OCI-LY3 (cell line): Measurements from ENCODE around the gene LPP.

ENCODE experiments used
- H2AFZ ChIP-seq: fragments of 200-600, 300-600 bp; shearing (Covaris generic); 2 replicates; pipeline ENCODE4 v1.6.0; 2014; ENCODE audit warnings: antibody characterized with exemption, low read depth, low read length
- H3K27ac ChIP-seq: fragments of 200-600, 300-600 bp; sonication (generic); 2 replicates; pipeline ENCODE4 v1.5.1; 2014; ENCODE audit warnings: mild to moderate bottlenecking, low read length, moderate library complexity, mixed read lengths
- H3K27me3 ChIP-seq: fragments of 200-600, 300-600 bp; sonication (generic); 2 replicates; pipeline ENCODE4 v1.6.1; 2014; ENCODE audit warnings: low read depth, low read length, mixed read lengths
- H3K36me3 ChIP-seq: fragments of 200-600, 300-600 bp; sonication (generic); replicated peaks from 2 replicates; pipeline ENCODE3; 2014; ENCODE audit warnings: low read depth, low read length, mixed read lengths
- H3K4me1 ChIP-seq: fragments of 300-600, 200-600 bp; sonication (generic); 2 replicates; pipeline ENCODE4 v1.6.1; 2014; ENCODE audit warnings: low read length, mixed read lengths
- H3K4me2 ChIP-seq: fragments of 200-600, 300-600 bp; sonication (generic); 2 replicates; pipeline ENCODE4 v1.6.1; 2014; ENCODE audit warnings: low read length, mixed read lengths
- H3K4me3 ChIP-seq: fragments of 300-600, 200-600 bp; sonication (generic); 2 replicates; pipeline ENCODE4 v1.5.1; 2014; ENCODE audit warnings: antibody characterized with exemption, mild to moderate bottlenecking, low read length, moderate library complexity
- H3K79me2 ChIP-seq: fragments of 300-600, 200-600 bp; shearing (Covaris generic); 2 replicates; pipeline ENCODE4 v1.6.1; 2014; ENCODE audit warnings: mild to moderate bottlenecking, low read length, mixed read lengths
- H3K9ac ChIP-seq: fragments of 300-600, 200-600 bp; shearing (Covaris generic); 2 replicates; pipeline ENCODE4 v1.6.0; 2014; ENCODE audit warnings: mild to moderate bottlenecking, low read length, moderate library complexity
- H3K9me3 ChIP-seq: fragments of 200-600, 300-600 bp; shearing (Covaris generic); 2 replicates; pipeline ENCODE4 v1.6.1; 2014; ENCODE audit warnings: low read length, mixed read lengths; ENCODE audit not compliant: insufficient read depth
- H4K20me1 ChIP-seq: fragments of 200-600, 300-600 bp; sonication (generic); 2 replicates; pipeline ENCODE4 v1.6.1; 2016; ENCODE audit warnings: low read length, mixed read lengths; ENCODE audit not compliant: insufficient read depth
- CTCF ChIP-seq: fragments of 200-600, 300-600 bp; sonication (generic); IDR thresholded peaks from 2 replicates; pipeline ENCODE4 v1.5.1; 2014; ENCODE audit warnings: antibody characterized with exemption, low read length, low read depth
- EZH2phosphoT487 ChIP-seq: fragments of 200-600 bp; shearing (Covaris generic); IDR thresholded peaks from 2 replicates; pipeline ENCODE4 v1.6.1; 2018; ENCODE audit warnings: antibody characterized with exemption, mixed run types, low read depth

Gene LPP

DNA sequence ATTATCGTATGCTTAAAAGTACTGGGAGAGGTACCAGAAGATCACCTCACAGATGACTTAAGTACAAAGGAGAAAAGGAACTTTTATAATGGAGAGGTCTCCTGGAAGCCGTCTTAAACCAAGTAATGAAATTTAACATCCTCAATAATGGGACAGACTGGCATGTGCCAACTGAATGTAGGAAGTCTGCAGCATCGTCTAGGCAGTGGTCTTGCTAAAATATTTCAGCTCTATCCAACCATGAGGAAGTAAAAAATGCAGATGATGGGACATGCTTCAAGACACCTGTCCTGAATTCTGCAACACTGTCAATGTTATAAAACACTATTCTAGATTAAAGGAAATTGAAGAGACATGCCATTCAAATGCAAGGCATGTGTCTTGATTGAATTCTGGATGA, 559.0 kb downstream of the LPP start:
- Histone ChIP-seq H3K9me3 (no peaks in the 10 kb centered on the region), H3K27me3 (no peaks in the 10 kb centered on the region), H4K20me1 (no peaks in the 10 kb centered on the region), H2AFZ (no peak overlapping the region), H3K79me2 (no peaks in the 10 kb centered on the region), H3K4me2 (no peak overlapping the region), H3K27ac (no peak overlapping the region), H3K4me1 (peaks cover 17% of the 10 kb centered on the region), H3K9ac (no peak overlapping the region), H3K4me3 (no peak overlapping the region), H3K36me3 (no peaks in the 10 kb centered on the region)
- TF ChIP-seq EZH2phosphoT487 (no peak), CTCF (no peak)

- Histone ChIP-seq H3K9me3 (no peaks in the 10 kb centered on the region), H3K27ac (no peak overlapping the region), H3K79me2 (no peaks in the 10 kb centered on the region), H3K4me1 (peaks cover 33% of the 10 kb centered on the region), H3K4me3 (no peak overlapping the region), H3K4me2 (no peak overlapping the region), H2AFZ (no peak overlapping the region), H3K36me3 (no peaks in the 10 kb centered on the region), H3K27me3 (no peaks in the 10 kb centered on the region), H4K20me1 (no peaks in the 10 kb centered on the region), H3K9ac (no peak overlapping the region)
- TF ChIP-seq EZH2phosphoT487 (no peak), CTCF (no peak)
Measured at GRCh38 chr3:188719545-188719944, 565.6 kb downstream of the LPP start.

- H3K4me1 ChIP-seq = peaks cover 35% of the 10 kb centered on the region
- H3K36me3 ChIP-seq = no peaks in the 10 kb centered on the region
- H2AFZ ChIP-seq = no peak overlapping the region
- H3K9ac ChIP-seq = no peak overlapping the region
- H3K27me3 ChIP-seq = no peaks in the 10 kb centered on the region
- no peak overlapping the region for H3K27ac ChIP-seq
- TF ChIP-seq CTCF (no peak), EZH2phosphoT487 (no peak)
- H4K20me1 ChIP-seq = no peaks in the 10 kb centered on the region
- H3K79me2 ChIP-seq = no peaks in the 10 kb centered on the region
- H3K4me3 ChIP-seq = no peak overlapping the region
- no peak overlapping the region for H3K4me2 ChIP-seq
- no peaks in the 10 kb centered on the region for H3K9me3 ChIP-seq
Measured at GRCh38 chr3:188720215-188720614, 566.3 kb downstream of the LPP start.

DNA sequence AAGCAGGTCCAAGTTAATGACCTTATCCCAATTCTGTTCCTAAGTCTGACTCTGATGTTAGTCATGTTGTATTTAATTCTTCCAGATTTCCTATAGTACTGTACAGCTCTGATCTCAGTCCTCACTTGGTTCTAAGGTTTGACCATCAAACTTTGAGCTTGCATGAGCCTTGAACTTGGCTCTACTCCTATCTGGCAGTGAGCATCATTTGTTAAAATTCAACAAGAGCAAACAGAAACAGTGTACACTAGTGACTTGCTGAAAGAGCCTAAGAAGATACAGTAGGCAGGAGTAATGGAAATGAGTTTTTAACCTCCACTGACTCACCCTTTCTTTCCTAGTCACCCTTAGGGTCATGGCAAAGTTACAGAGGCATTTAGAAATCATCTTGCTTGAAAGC, 566.7 kb downstream of the LPP start:
- H3K4me3 ChIP-seq = no peak overlapping the region
- H3K27me3 ChIP-seq = no peaks in the 10 kb centered on the region
- no peak overlapping the region for H3K9ac ChIP-seq
- no peaks in the 10 kb centered on the region for H3K79me2 ChIP-seq
- no peak overlapping the region for H2AFZ ChIP-seq
- no peaks in the 10 kb centered on the region for H3K9me3 ChIP-seq
- H3K27ac ChIP-seq = no peak overlapping the region
- peaks cover 38% of the 10 kb centered on the region for H3K4me1 ChIP-seq
- H3K36me3 ChIP-seq = no peaks in the 10 kb centered on the region
- no peak overlapping the region for H3K4me2 ChIP-seq
- TF ChIP-seq EZH2phosphoT487 (no peak), CTCF (no peak)
- H4K20me1 ChIP-seq = no peaks in the 10 kb centered on the region
